Smooth muscle cell (in vitro differentiated cells): ENCODE data around the gene NTN3. TPM values are rescaled to one million over a fixed set of nuclear protein-coding genes. Genes with fewer than 3 reads are reported as not detected.

Experiments used
- DNase-seq: peaks from one replicate; lab custom pipeline; 2025; ENCODE audit not compliant: unreplicated experiment; lab: John Stamatoyannopoulos, UW
- H2AFZ ChIP-seq: fragments of 200-600 bp; sonication (generic); 2 replicates; pipeline ENCODE4 v1.6.0; 2016; ENCODE audit warnings: antibody characterized with exemption, low read depth, mild to moderate bottlenecking
- H3F3A ChIP-seq: fragments of 200-600 bp; sonication (generic); 2 replicates; pipeline ENCODE4 v1.6.0; 2017; ENCODE audit warnings: antibody characterized with exemption, low read depth
- H3K27ac ChIP-seq: fragments of 200-600 bp; sonication (generic); 2 replicates; pipeline ENCODE4 v1.5.1; 2016; ENCODE audit warnings: low read depth, mild to moderate bottlenecking
- H3K27me3 ChIP-seq: fragments of 200-600 bp; sonication (generic); 2 replicates; pipeline ENCODE4 v1.6.1; 2016; ENCODE audit warnings: low read depth, mild to moderate bottlenecking
- H3K36me3 ChIP-seq: fragments of 200-600 bp; sonication (generic); 2 replicates; pipeline ENCODE4 v1.5.1; 2016; ENCODE audit warnings: low read depth
- H3K4me1 ChIP-seq: fragments of 200-600 bp; sonication (generic); 2 replicates; pipeline ENCODE4 v1.5.1; 2016; ENCODE audit warnings: low read depth
- H3K4me2 ChIP-seq: fragments of 200-600 bp; sonication (generic); 2 replicates; pipeline ENCODE4 v1.6.0; 2016; ENCODE audit warnings: mild to moderate bottlenecking
- H3K4me3 ChIP-seq: fragments of 200-600 bp; sonication (generic); 2 replicates; pipeline ENCODE4 v1.5.1; 2016; ENCODE audit warnings: mild to moderate bottlenecking
- H3K79me2 ChIP-seq: fragments of 200-600 bp; sonication (generic); 2 replicates; pipeline ENCODE4 v1.6.0; 2016; ENCODE audit warnings: low read depth, mild to moderate bottlenecking
- H3K9ac ChIP-seq: fragments of 200-600 bp; sonication (generic); 2 replicates; pipeline ENCODE4 v1.6.0; 2016; ENCODE audit warnings: low read depth
- H3K9me3 ChIP-seq: fragments of 200-600 bp; sonication (generic); replicated peaks from 2 replicates; pipeline ENCODE4 v1.5.1; 2016; ENCODE audit warnings: low read depth
- H4K20me1 ChIP-seq: fragments of 200-600 bp; sonication (generic); 2 replicates; pipeline ENCODE4 v1.6.0; 2016; ENCODE audit warnings: low read depth
- CTCF ChIP-seq: fragments of 200-600 bp; sonication (generic); IDR thresholded peaks from 2 replicates; pipeline ENCODE4 v1.5.1; 2017; ENCODE audit warnings: borderline replicate concordance, mild to moderate bottlenecking, antibody characterized with exemption; ENCODE audit not compliant: insufficient read depth, poor library complexity, severe bottlenecking
- WGBS: methylation state at CpG from one replicate; pipeline ENCODE4 v1.1.7; 2016; ENCODE audit warnings: low lambda C conversion rate; 5-methylcytosine and 5-hydroxymethylcytosine counted together
- polyA plus RNA-seq: library from polyadenylated mRNA; unstranded; fragments of >200 nt; fragmentation: Nextera tagmentation; extraction: Ambion mirVana; gene quantifications from 2 replicates; pipeline ENCODE4 v1.2.1, GENCODE V29; 2016
- total RNA-seq: library from RNA; depleted of rRNA; stranded (reverse); fragments of >200 nt; gene quantifications from 2 replicates; pipeline ENCODE4 v1.2.3, GENCODE V29; 2014

NTN3 gene
- total and polyA plus RNA-seq, 2 experiments from 2014 or later = 0.23 to 5.2 TPM

DNA sequence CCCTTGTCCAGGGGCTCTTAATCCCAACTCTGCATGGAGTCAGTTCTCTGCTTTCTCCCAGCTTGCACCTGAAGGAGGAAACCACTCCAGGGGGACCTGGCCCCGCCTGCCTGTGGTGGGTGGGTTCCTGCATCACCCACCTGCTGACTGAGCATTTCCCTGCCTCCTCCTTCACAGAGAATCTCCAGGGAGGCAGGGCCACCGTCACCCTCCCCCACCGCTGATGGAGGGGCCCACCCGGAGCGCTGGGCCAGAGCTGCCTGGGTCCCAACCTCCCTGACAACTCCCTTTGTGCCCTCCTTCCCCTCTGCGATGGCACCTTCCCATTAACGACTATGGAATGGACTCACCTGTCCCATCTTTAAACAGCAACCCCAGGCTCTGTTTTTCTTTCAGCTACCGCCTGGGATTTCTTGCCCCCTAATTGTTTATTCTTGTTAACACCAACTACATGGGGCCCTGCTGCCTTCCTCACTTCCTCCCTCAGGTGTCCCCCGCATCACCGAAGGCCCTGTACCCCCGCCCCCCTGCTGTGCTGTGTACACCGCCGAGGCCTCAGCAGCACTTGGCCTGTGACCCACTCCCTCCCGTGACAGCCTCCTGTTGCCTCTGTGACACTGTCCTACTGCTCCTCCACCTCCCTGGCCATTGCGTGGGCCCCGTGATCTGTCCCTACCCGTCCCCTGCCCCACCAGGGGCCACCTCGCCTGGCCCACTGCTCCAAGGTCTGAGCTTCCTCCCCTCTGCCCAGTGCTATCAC lies 12.0 kb upstream of the NTN3 start:
- H3K4me2 ChIP-seq = peak overlapping the region; percentile 84
- no peaks in the 10 kb centered on the region for H3K79me2 ChIP-seq
- H3K4me1 ChIP-seq = peaks cover 7% of the 10 kb centered on the region
- H2AFZ ChIP-seq = peak overlapping the region; percentile 63
- H3K27me3 ChIP-seq = no peaks in the 10 kb centered on the region
- peak overlapping the region; percentile 22 for H3K9ac ChIP-seq
- H3K9me3 ChIP-seq = no peaks in the 10 kb centered on the region
- H3K4me3 ChIP-seq = peak overlapping the region; percentile 56
- no peaks in the 10 kb centered on the region for H3K36me3 ChIP-seq
- no peak for DNase-seq
- 38% methylated on average over 17 of the region's 18 CpGs for WGBS
- TF ChIP-seq CTCF = no peak
- H3F3A ChIP-seq = no peaks in the 10 kb centered on the region
- no peaks in the 10 kb centered on the region for H4K20me1 ChIP-seq
- no peak overlapping the region for H3K27ac ChIP-seq

DNA sequence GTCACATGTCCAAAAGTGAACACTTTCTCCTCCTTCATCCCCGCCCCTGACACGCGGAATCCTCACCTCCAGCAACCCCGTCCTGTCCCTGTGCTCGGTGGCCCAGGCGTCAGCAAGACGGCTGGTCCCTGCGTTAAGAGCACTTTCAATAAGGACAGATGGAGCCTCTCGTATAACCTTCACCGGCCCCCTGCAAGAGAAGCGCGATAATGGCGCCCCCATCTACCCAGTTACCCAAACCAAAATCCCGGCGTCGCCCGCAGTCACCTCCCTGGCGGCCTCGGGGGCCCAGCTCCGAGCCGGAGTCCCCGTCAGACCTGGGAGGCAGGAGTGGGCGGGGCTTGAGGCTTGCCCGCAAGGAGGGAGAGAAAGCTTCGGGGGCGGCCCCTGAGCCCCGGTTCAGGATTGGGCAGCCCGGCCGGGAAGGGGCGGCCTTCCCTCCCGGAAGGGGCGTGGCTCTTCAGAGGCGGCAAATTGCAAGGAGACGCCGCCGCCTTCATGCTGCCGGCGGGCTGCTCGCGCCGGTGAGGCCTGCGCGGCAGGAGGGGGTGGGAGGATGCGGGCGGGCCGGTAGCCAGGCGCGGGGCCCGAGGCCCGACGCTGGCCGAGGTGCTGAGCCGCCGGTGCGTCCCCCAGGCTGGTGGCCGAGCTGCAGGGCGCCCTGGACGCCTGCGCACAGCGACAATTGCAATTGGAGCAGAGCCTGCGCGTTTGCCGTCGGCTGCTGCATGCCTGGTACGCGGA lies 11.3 kb upstream of the NTN3 start, which contains the start of gene TEDC2:
Gene TEDC2, plus strand, starts transcription at position 463 of the 744 bp plus-strand sequence. Its CDS starts 36 bp downstream, at position 499.
- no peak for TF ChIP-seq CTCF
- Histone ChIP-seq H3K4me1 (peaks cover 7% of the 10 kb centered on the region), H3K36me3 (no peaks in the 10 kb centered on the region), H4K20me1 (no peaks in the 10 kb centered on the region), H3K27me3 (no peaks in the 10 kb centered on the region), H3F3A (no peaks in the 10 kb centered on the region), H3K79me2 (no peaks in the 10 kb centered on the region), H3K4me3 (peak within 1 kb of the TSS; percentile 56), H3K27ac (no peak within 1 kb of the TSS), H3K9ac (peak within 1 kb of the TSS; percentile 22), H2AFZ (peak within 1 kb of the TSS; percentile 63), H3K4me2 (peak within 1 kb of the TSS; percentile 84), H3K9me3 (no peaks in the 10 kb centered on the region)
- 2% methylated on average over 59 of the region's 66 CpGs for WGBS
- peak; percentile 82 for DNase-seq

GRCh38 chr16:2460391-2460713 lies 10.7 kb upstream of the NTN3 start:
- Histone ChIP-seq H3F3A (no peaks in the 10 kb centered on the region), H3K9ac (no peak overlapping the region), H3K36me3 (no peaks in the 10 kb centered on the region), H3K4me1 (peaks cover 7% of the 10 kb centered on the region), H3K27me3 (no peaks in the 10 kb centered on the region), H3K79me2 (no peaks in the 10 kb centered on the region), H2AFZ (no peak overlapping the region), H3K4me3 (peak overlapping the region; percentile 56), H3K27ac (no peak overlapping the region), H3K4me2 (peak overlapping the region; percentile 84), H3K9me3 (no peaks in the 10 kb centered on the region), H4K20me1 (no peaks in the 10 kb centered on the region)
- DNase-seq = no peak
- no peak for TF ChIP-seq CTCF
- WGBS = 12% methylated on average over 18 of the region's 20 CpGs
